HCT116 (cell line): ENCODE measurements around the gene OSGEPL1. TPM values are rescaled to one million over a fixed set of nuclear protein-coding genes. Genes with fewer than 3 reads are reported as not detected.

Experiments used
- ATAC-seq: fragments of 200-7000 bp; cut with Tn5 transposase; 2 replicates; pipeline ENCODE4 v1.9.1; 2020; ENCODE audit warnings: mild to moderate bottlenecking, moderate library complexity
- BruUV-seq: library from RNA; stranded (reverse); fragments of 400-500 nt; replicated peaks from 2 replicates; lab custom pipeline; 2021; lab: Mats Ljungman, UMichigan
- CTCF ChIA-PET: fragments of 300-600 bp; sonication (Branson Sonifier 250); formaldehyde crosslinking; loops from one replicate; lab custom pipeline; 2021; ENCODE audit warnings: antibody characterized with exemption; lab: Charles Lee
- POLR2A ChIA-PET: fragments of 300-600, 350-600 bp; sonication (Branson Sonifier 250); formaldehyde crosslinking; loops from one replicate; lab custom pipeline; 2021; ENCODE audit warnings: antibody characterized with exemption; lab: Charles Lee
- RAD21 ChIA-PET, 2 experiments: fragments of 300-600 bp; sonication (Branson Sonifier 250); formaldehyde crosslinking; loops; one replicate each; lab custom pipeline; 2023; ENCODE audit warnings: low total read pairs in 2 of 2; ENCODE audit not compliant: uncharacterized antibody in 2 of 2, unreplicated experiment in 2 of 2, low non-redundant PET in 1 of 2; lab: Charles Lee
- DNase-seq: peaks from one replicate; pipeline ENCODE4 v3.0.0-alpha.2; 2010; ENCODE audit warnings: low read depth, low spot score
- H2AFZ ChIP-seq: fragments of 200-600 bp; shearing (Covaris generic), sonication (generic); 2 replicates; pipeline ENCODE4 v1.6.1; 2017; ENCODE audit warnings: low read depth, mixed run types, mixed read lengths, antibody characterized with exemption, low read length; ENCODE audit not compliant: poor library complexity, severe bottlenecking
- H3K27ac ChIP-seq: 2 replicates; pipeline ENCODE4 v1.5.1; 2012; ENCODE audit warnings: low read depth, low read length
- H3K27me3 ChIP-seq: fragments of 200-600 bp; sonication (generic); 2 replicates; pipeline ENCODE4 v1.6.1; 2016; ENCODE audit warnings: mixed run types, low read length, mixed read lengths; ENCODE audit not compliant: insufficient read depth
- H3K36me3 ChIP-seq, 2 experiments: fragments of 200-500 bp in 1 of 2; fragments of 200-600 bp in 1 of 2; sonication (Bioruptor generic) in 1 of 2; sonication (generic) in 1 of 2; 2 replicates each; pipeline versions ENCODE4 v1.5.1 to v1.6.1; 2014 to 2016; ENCODE audit warnings: low read length in 2 of 2, inconsistent platforms in 1 of 2, mixed read lengths in 1 of 2, mixed run types in 1 of 2; ENCODE audit not compliant: insufficient read depth in 2 of 2, control insufficient read depth in 1 of 2
- H3K4me1 ChIP-seq, 2 experiments: fragments of 200-600 bp in 1 of 2; sonication (generic) in 1 of 2; 2 replicates each; pipeline versions ENCODE4 v1.5.1 to v1.6.1; 2012 to 2017; ENCODE audit warnings: low read length in 2 of 2, inconsistent platforms in 1 of 2, mild to moderate bottlenecking in 1 of 2, mixed read lengths in 1 of 2, mixed run types in 1 of 2, moderate library complexity in 1 of 2; ENCODE audit not compliant: insufficient read depth in 2 of 2, control insufficient read depth in 1 of 2
- H3K4me2 ChIP-seq: fragments of 200-600 bp; sonication (generic); 2 replicates; pipeline ENCODE4 v1.6.1; 2017; ENCODE audit warnings: mixed run types, low read length, mixed read lengths
- H3K4me3 ChIP-seq, 2 experiments: fragments of 200-600 bp in 1 of 2; sonication (generic) in 1 of 2; replicated peaks in 1 of 2; 2 replicates each; pipeline ENCODE4 v1.5.1; 2011 to 2016; ENCODE audit warnings: low read length in 2 of 2, control low read depth in 1 of 2, low read depth in 1 of 2, mild to moderate bottlenecking in 1 of 2, mixed read lengths in 1 of 2, mixed run types in 1 of 2
- H3K79me2 ChIP-seq: fragments of 200-600 bp; sonication (generic); 2 replicates; pipeline ENCODE4 v1.6.1; 2017; ENCODE audit warnings: mild to moderate bottlenecking, mixed run types, low read length, moderate library complexity, mixed read lengths; ENCODE audit not compliant: insufficient read depth
- H3K9ac ChIP-seq: fragments of 200-600 bp; sonication (generic); 2 replicates; pipeline ENCODE4 v1.6.1; 2016; ENCODE audit warnings: low read length, mixed read lengths
- H3K9me2 ChIP-seq: fragments of 200-600 bp; sonication (generic), shearing (Covaris generic); 2 replicates; pipeline ENCODE4 v1.6.1; 2017; ENCODE audit warnings: mixed run types, mild to moderate bottlenecking, moderate library complexity; ENCODE audit not compliant: insufficient read depth
- H3K9me3 ChIP-seq, 2 experiments: fragments of 200-500 bp in 1 of 2; fragments of 200-600 bp in 1 of 2; sonication (Bioruptor generic) in 1 of 2; sonication (generic) in 1 of 2; 2 replicates each; pipeline ENCODE4 v1.6.1; 2014 to 2017; ENCODE audit warnings: low read length in 2 of 2, mixed read lengths in 2 of 2, inconsistent platforms in 1 of 2, low read depth in 1 of 2, mild to moderate bottlenecking in 1 of 2, mixed run types in 1 of 2, moderate library complexity in 1 of 2; ENCODE audit not compliant: control insufficient read depth in 1 of 2, insufficient read depth in 1 of 2
- H4K20me1 ChIP-seq: fragments of 200-600 bp; sonication (generic), shearing (Covaris generic); 2 replicates; pipeline ENCODE4 v1.6.1; 2017; ENCODE audit warnings: mixed run types, mild to moderate bottlenecking, moderate library complexity; ENCODE audit not compliant: insufficient read depth
- ELF1 ChIP-seq: IDR thresholded peaks from 2 replicates; pipeline ENCODE4 v1.6.1; 2012; ENCODE audit warnings: low read depth, borderline replicate concordance
- EZH2 ChIP-seq: fragments of 200-600 bp; sonication (generic); IDR thresholded peaks from 2 replicates; pipeline ENCODE4 v1.6.1; 2017; ENCODE audit warnings: antibody characterized with exemption, mixed run types
- FOSL1 ChIP-seq: IDR thresholded peaks from 2 replicates; pipeline ENCODE4 v1.6.1; 2012; ENCODE audit warnings: low read depth
- POLR2A ChIP-seq: IDR thresholded peaks from 2 replicates; pipeline ENCODE4 v1.7.0; 2011; ENCODE audit warnings: borderline replicate concordance; ENCODE audit not compliant: insufficient read depth, insufficient read length; ENCODE audit errors: extremely low read depth
- POLR2AphosphoS5 ChIP-seq: IDR thresholded peaks from 2 replicates; pipeline ENCODE4 v1.6.1; 2011; ENCODE audit warnings: mild to moderate bottlenecking, low read depth, low read length, moderate library complexity
- RAD21 ChIP-seq: IDR thresholded peaks from 2 replicates; pipeline ENCODE4 v1.6.1; 2012; ENCODE audit warnings: low read depth, mild to moderate bottlenecking
- YY1 ChIP-seq: IDR thresholded peaks from 2 replicates; pipeline ENCODE4 v1.6.1; 2011; ENCODE audit warnings: low read length, low read depth, moderate library complexity, mild to moderate bottlenecking; ENCODE audit not compliant: insufficient replicate concordance; ENCODE audit errors: extremely low read depth
- intact Hi-C: fragments of 100-400 bp; cut with micrococcal nuclease; formaldehyde crosslinking; loops from 2 replicates; pipeline ENCODE4 v1.10.0; 2022
- total RNA-seq: library from RNA; stranded (reverse); gene quantifications from one replicate; pipeline ENCODE4 v1.2.1, GENCODE V29; 2021; ENCODE audit not compliant: unreplicated experiment
- TF ChIP-seq, protein P1 (sequence below), 3 experiments: fragments of 200-600 bp in 1 of 3; sonication (generic) in 1 of 3; IDR thresholded peaks in 2 of 3; conservative IDR thresholded peaks in 1 of 3; 2 replicates each; pipeline ENCODE4 v1.5.1; 2012 to 2017; ENCODE audit warnings: low read depth in 2 of 3, low read length in 2 of 3, antibody characterized with exemption in 1 of 3, borderline replicate concordance in 1 of 3, control low read depth in 1 of 3, mild to moderate bottlenecking in 1 of 3, mixed read lengths in 1 of 3, mixed run types in 1 of 3, moderate library complexity in 1 of 3; ENCODE audit not compliant: insufficient read depth in 1 of 3
- TF ChIP-seq, protein P2 (sequence below): IDR thresholded peaks from 2 replicates; pipeline ENCODE4 v1.6.1; 2012
- TF ChIP-seq, protein P3 (sequence below): IDR thresholded peaks from 2 replicates; pipeline ENCODE4 v1.6.1; 2011; ENCODE audit warnings: mild to moderate bottlenecking, low read length, moderate library complexity; ENCODE audit not compliant: insufficient replicate concordance; ENCODE audit errors: extremely low read depth

The OSGEPL1 gene
- total RNA-seq, 1 experiment from 2014 or later: 11.2 TPM

DNA sequence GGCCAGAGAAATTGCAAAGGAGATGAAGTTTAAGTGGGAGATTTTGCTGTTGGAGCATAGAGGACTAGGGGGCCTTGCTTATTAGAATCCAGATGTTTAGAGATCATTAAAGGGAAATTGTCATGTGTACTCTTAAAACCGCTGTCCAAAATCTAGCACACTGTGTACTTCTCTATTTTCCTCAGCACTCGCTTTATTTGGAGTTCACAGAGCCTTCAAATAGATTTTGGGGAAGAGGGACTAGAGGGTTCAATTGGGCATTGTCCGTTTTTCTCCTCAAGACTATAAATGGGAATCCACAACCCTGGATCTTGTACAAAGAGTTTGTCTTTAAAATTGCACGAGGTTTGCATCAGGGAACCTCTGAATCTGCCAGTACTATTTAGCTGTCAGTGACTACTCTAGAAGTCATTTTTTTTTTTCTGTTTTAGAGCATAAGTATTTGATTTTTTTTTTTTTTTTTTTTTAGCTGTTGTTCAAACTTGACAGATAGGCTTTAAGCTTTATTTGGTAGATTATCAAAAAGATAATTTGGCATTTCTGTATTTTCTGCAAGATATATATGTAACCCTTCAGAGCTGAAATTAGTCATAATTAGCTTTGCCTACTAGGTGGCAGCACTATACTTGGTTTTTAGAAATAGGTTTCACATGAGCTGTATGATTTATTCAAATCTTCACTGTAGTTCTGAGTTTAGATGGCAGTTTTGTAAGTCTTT lies 35.9 kb upstream of the OSGEPL1 start:
- intact Hi-C loops: loop anchor here (1.0 to 10.0 kb wide), 2 partner anchors 272 to 516 kb away; partner anchors contain the start of gene HIBCH
- CTCF ChIA-PET: interaction anchor here (0.7 to 1.6 kb wide), 10 partner anchors 9 to 479 kb away, joined by 3 to 11 read pairs (median 4); no protein-coding TSS in a partner anchor
- Histone ChIP-seq H4K20me1 (peaks cover 3% of the 10 kb centered on the region; the same call in 1 of the 2 replicates), H3K27me3 (no peaks in the 10 kb centered on the region), H3K27ac (no peak overlapping the region), H3K4me3 (no peak overlapping the region), H3K9ac (no peak overlapping the region), H3K9me3 (no peaks in the 10 kb centered on the region), H3K4me1 (no peaks in the 10 kb centered on the region), H3K36me3 (peaks cover 9 to 31% of the 10 kb centered on the region in 2 experiments)
- POLR2A ChIA-PET: interaction anchor here (0.5 to 1.0 kb wide), 2 partner anchors 36 to 626 kb away, joined by 3 read pairs; partner anchors contain the start of gene OSGEPL1
- DNase-seq: peak; percentile 12
- no TSS peak for BruUV-seq
- RAD21 ChIA-PET: interaction anchor here in 1 of 2 experiments (0.7 kb wide), 2 partner anchors 121 to 272 kb away, joined by 4 to 6 read pairs; no protein-coding TSS in a partner anchor
- TF ChIP-seq RAD21 (peak; percentile 69), ELF1 (no peak)
- TF ChIP-seq, protein P1, sequence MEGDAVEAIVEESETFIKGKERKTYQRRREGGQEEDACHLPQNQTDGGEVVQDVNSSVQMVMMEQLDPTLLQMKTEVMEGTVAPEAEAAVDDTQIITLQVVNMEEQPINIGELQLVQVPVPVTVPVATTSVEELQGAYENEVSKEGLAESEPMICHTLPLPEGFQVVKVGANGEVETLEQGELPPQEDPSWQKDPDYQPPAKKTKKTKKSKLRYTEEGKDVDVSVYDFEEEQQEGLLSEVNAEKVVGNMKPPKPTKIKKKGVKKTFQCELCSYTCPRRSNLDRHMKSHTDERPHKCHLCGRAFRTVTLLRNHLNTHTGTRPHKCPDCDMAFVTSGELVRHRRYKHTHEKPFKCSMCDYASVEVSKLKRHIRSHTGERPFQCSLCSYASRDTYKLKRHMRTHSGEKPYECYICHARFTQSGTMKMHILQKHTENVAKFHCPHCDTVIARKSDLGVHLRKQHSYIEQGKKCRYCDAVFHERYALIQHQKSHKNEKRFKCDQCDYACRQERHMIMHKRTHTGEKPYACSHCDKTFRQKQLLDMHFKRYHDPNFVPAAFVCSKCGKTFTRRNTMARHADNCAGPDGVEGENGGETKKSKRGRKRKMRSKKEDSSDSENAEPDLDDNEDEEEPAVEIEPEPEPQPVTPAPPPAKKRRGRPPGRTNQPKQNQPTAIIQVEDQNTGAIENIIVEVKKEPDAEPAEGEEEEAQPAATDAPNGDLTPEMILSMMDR (IDR thresholded peaks at IDR 0.05 in 2 of 3, conservative IDR thresholded peaks at IDR 0.05 in 1 of 3; ENCODE audit: borderline replicate concordance in 1 of 3, insufficient read depth in 1 of 3, low read depth in 2 of 3, low read length in 2 of 3): peak; percentile 42 to 53 (median 46); a peak in 4 of 6 replicates
- TF ChIP-seq, all 23 proteins: peak for 2
- H3K9me2 ChIP-seq: no peaks in the 10 kb centered on the region
- H3K4me2 ChIP-seq: no peak overlapping the region
- H2AFZ ChIP-seq: no peak overlapping the region
- peak; percentile 63; the same call in 1 of the 2 replicates for ATAC-seq
- peaks cover 43% of the 10 kb centered on the region for H3K79me2 ChIP-seq

DNA sequence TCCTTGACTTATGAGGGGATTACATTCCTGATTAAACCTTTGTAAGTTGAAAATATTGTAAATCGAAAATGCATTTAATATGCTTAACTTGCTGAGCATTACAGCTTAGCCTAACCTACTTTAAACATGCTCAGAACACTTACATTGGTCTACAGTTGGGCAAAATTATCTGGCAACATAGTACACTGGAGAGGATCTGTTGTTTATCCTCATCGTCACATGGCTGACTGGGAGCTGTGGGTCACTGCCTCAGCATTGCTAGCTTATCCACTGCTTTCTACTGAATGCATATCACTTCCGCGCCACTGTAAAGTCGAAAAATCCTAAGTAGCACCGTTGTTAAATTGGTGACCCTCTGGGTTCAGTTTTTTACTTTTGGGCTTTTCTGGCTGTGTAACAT lies 35.3 kb upstream of the OSGEPL1 start:
- intact Hi-C loops: loop anchor here (1.0 to 10.0 kb wide), 2 partner anchors 272 to 517 kb away; partner anchors contain the start of gene HIBCH
- Histone ChIP-seq H3K79me2 (peaks cover 44% of the 10 kb centered on the region), H3K4me1 (no peaks in the 10 kb centered on the region), H3K4me3 (no peak overlapping the region), H3K9ac (no peak overlapping the region), H3K27me3 (no peaks in the 10 kb centered on the region), H2AFZ (no peak overlapping the region), H4K20me1 (no peaks in the 10 kb centered on the region), H3K9me3 (no peaks in the 10 kb centered on the region), H3K27ac (no peak overlapping the region), H3K4me2 (no peak overlapping the region), H3K9me2 (no peaks in the 10 kb centered on the region), H3K36me3 (peaks cover 15 to 36% of the 10 kb centered on the region in 2 experiments)
- ATAC-seq (no peak), DNase-seq (no peak)
- ChIA-PET POLR2A (no interaction called here), CTCF (interaction anchor here (0.7 kb wide), 1 partner anchor 271 kb away, joined by 3 read pairs; no protein-coding TSS in a partner anchor), RAD21 (interaction anchor here in 1 of 2 experiments (0.7 kb wide), 1 partner anchor 121 kb away, joined by 4 read pairs; no protein-coding TSS in a partner anchor)
- no TSS peak for BruUV-seq
- TF ChIP-seq, protein P2, sequence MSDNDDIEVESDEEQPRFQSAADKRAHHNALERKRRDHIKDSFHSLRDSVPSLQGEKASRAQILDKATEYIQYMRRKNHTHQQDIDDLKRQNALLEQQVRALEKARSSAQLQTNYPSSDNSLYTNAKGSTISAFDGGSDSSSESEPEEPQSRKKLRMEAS: no peak
- no peak for TF ChIP-seq POLR2AphosphoS5
- TF ChIP-seq EZH2: no peak
- no peak for TF ChIP-seq FOSL1
- no peak for TF ChIP-seq RAD21
- no peak for TF ChIP-seq YY1
- no peak for TF ChIP-seq ELF1
- TF ChIP-seq, protein P3, sequence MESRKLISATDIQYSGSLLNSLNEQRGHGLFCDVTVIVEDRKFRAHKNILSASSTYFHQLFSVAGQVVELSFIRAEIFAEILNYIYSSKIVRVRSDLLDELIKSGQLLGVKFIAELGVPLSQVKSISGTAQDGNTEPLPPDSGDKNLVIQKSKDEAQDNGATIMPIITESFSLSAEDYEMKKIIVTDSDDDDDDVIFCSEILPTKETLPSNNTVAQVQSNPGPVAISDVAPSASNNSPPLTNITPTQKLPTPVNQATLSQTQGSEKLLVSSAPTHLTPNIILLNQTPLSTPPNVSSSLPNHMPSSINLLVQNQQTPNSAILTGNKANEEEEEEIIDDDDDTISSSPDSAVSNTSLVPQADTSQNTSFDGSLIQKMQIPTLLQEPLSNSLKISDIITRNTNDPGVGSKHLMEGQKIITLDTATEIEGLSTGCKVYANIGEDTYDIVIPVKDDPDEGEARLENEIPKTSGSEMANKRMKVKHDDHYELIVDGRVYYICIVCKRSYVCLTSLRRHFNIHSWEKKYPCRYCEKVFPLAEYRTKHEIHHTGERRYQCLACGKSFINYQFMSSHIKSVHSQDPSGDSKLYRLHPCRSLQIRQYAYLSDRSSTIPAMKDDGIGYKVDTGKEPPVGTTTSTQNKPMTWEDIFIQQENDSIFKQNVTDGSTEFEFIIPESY: no peak
- TF ChIP-seq POLR2A: no peak
